ENCODE results near the gene FSTL4.

GRCh38 chr5:133406977-133407632, 205.2 kb downstream of the FSTL4 start:
- no peak for TF ChIP-seq CTCF (optimal IDR thresholded peaks at IDR 0.05 in 1 of 3, IDR thresholded peaks at IDR 0.05 in 1 of 3, conservative IDR thresholded peaks at IDR 0.05 in 1 of 3; ENCODE audit: extremely low read depth in 1 of 3, insufficient read depth in 2 of 3, low read length in 3 of 3)
- TF ChIP-seq EZH2 (IDR thresholded peaks at IDR 0.05; ENCODE audit: low read length): no peak

Data from keratinocyte (primary cell).